Muscle layer of duodenum (tissue), 2 donors: Measurements from ENCODE around the gene CA12.

Source experiments
- H3K27ac ChIP-seq: one replicate; pipeline ENCODE4 v1.7.0; 2013; ENCODE audit warnings: mild to moderate bottlenecking, low read length
- H3K27me3 ChIP-seq: one replicate; pipeline ENCODE4 v1.7.0; 2013; ENCODE audit warnings: low read depth, mild to moderate bottlenecking, control low read depth, low read length
- H3K36me3 ChIP-seq, 2 donors: one replicate each; pipeline ENCODE4 v1.7.0; 2013; ENCODE audit warnings: low read length in 2 of 2, control low read depth in 1 of 2, mild to moderate bottlenecking in 1 of 2; ENCODE audit not compliant: insufficient read depth in 2 of 2, control insufficient read depth in 1 of 2
- H3K4me1 ChIP-seq, 2 donors: one replicate each; pipeline ENCODE4 v1.7.0; 2013; ENCODE audit warnings: low read length in 2 of 2, mild to moderate bottlenecking in 2 of 2, control low read depth in 1 of 2, moderate library complexity in 1 of 2; ENCODE audit not compliant: insufficient read depth in 2 of 2, control insufficient read depth in 1 of 2
- H3K4me3 ChIP-seq, 2 donors: one replicate each; pipeline ENCODE4 v1.7.0; 2013; ENCODE audit warnings: low read length in 2 of 2, low read depth in 1 of 2, mild to moderate bottlenecking in 1 of 2
- H3K9me3 ChIP-seq, 2 donors: one replicate each; pipeline ENCODE4 v1.7.0; 2013; ENCODE audit warnings: low read length in 2 of 2, control low read depth in 1 of 2, mild to moderate bottlenecking in 1 of 2; ENCODE audit not compliant: control insufficient read depth in 1 of 2
- donor health status: healthy.

Gene CA12

DNA sequence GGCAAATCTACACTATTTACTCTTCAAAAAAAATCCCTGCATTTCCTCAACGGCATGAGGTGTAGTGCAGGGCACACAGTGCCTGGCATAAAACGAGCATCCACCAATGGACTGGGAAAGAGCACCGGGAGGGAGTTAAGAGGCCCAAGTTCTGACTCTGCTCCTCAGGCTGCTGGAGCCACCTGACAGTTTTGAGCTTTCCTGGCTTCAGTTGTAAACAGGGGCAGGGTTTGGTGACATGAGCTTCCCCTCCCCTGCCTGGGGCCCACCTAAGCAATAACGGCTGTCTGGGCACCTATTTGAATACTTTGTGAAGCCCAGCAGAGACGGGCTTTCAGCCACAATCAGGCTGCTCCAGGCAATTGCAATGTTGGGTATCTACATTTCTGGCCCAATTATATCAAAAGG lies 16.4 kb downstream of the CA12 start:
- no peaks in the 10 kb centered on the region for H3K9me3 ChIP-seq
- no peaks in the 10 kb centered on the region for H3K27me3 ChIP-seq
- H3K27ac ChIP-seq = no peak overlapping the region
- no peaks in the 10 kb centered on the region for H3K36me3 ChIP-seq
- no peak overlapping the region for H3K4me3 ChIP-seq
- no peaks in the 10 kb centered on the region for H3K4me1 ChIP-seq

DNA sequence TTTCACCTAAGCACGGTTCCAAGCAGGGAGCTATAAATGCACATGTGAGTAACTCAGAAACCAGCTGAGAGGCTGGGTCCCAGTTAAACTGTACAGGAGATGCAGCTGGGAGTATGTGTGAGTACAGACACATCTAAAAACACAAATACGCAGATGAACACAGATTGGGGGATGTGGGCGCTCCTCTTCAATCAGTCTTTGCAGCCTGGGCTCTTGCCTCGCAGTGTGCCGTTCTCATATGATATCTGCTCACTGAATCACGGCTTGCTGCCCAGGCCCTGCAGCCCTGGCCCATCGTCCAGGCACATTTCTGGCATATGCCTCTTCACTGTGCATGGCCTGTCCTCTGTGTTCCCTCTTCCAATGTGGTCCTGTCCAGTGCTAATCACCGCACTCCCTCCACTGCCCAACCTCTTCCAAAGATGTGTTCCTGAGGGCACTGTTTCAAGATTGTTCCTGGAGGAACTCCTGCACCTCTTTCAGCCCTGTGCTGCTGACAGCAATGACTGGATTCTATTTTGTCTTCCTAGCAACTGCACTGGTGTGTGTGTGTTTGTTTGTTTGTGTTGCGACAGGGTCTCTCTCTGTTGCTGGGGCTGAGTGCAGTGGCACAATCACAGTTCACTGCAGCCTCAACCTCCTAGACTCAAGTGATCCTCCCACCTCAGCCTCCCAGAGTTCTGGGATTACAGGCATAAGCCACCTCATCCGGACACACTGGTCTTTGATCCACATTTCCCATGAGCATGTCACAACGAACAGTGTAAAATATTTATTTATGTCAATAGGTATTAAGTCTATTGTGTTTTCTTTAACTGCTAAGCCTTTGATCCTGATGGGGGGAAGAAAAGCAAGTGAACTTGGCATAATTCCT lies 17.0 kb downstream of the CA12 start:
- H3K4me1 ChIP-seq = no peaks in the 10 kb centered on the region
- no peaks in the 10 kb centered on the region for H3K27me3 ChIP-seq
- H3K36me3 ChIP-seq = no peaks in the 10 kb centered on the region
- H3K27ac ChIP-seq = no peak overlapping the region
- no peak overlapping the region for H3K4me3 ChIP-seq
- no peaks in the 10 kb centered on the region for H3K9me3 ChIP-seq

DNA sequence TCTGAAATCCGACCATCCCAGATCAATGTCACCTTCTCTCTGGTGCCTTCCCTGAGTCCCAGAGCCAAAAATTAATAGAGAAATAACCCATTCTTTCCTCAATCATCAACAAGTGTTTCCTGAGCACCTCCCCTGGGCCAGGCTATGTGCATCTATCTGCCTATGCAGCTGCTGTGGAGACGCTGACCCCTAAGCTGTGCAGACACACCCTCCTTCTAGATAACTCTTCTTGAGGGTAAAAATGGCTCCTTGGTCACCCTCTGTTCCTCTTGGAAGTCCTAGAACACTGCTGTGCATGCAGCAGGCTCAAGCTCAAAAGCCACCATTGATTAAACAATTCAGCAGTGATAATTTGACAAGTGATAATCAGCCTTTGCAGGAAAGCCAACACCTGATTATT lies 18.4 kb downstream of the CA12 start:
- H3K27ac ChIP-seq = no peak overlapping the region

DNA sequence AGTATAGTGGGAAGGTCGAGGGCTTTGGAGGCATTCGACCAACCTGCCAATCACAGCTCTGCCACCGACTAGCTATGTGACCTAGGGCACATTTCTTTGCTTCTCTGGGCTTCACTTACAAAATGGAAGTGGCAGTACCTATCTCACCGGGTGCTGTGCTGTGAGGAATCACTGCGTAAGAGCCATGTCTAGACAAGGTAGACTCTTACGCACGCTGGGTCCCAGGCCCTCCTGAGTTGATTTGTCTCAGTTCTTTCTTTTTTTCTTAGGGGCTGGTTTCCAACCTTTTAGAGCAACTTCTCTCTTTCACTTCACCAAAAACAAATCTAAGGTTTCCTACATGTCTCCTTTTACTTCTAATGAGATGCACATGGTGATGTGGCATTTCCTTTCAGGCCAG lies 18.8 kb downstream of the CA12 start:
- no peaks in the 10 kb centered on the region for H3K9me3 ChIP-seq
- no peak overlapping the region for H3K4me3 ChIP-seq
- no peak overlapping the region for H3K27ac ChIP-seq
- H3K27me3 ChIP-seq = no peaks in the 10 kb centered on the region
- no peaks in the 10 kb centered on the region for H3K36me3 ChIP-seq
- no peaks in the 10 kb centered on the region for H3K4me1 ChIP-seq

More for the DNA sequence above, 18.4 kb downstream of the CA12 start:
- Histone ChIP-seq H3K4me1 (no peaks in the 10 kb centered on the region), H3K27me3 (no peaks in the 10 kb centered on the region), H3K36me3 (no peaks in the 10 kb centered on the region), H3K4me3 (no peak overlapping the region), H3K9me3 (no peaks in the 10 kb centered on the region)

DNA sequence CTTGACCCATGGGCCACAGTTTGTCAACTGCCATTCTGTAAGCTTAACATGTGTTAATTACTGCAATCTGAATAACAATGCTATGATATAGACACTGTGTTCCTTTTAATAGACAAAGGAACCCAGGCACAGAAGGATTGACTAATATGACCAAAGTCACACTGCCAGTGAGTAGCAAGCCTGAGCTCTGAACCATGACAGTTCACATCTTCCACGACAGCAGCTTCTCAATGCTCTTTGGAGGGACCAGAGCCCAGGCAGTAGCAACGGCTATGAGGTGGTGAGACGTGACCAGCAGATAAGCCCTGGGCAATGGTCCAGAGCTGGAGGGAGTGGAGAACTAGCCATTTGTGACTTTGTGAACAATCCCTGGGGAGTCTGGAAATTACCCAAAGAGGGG lies 19.4 kb downstream of the CA12 start:
- Histone ChIP-seq H3K9me3 (no peaks in the 10 kb centered on the region), H3K4me1 (no peaks in the 10 kb centered on the region), H3K27ac (no peak overlapping the region), H3K27me3 (no peaks in the 10 kb centered on the region), H3K4me3 (no peak overlapping the region), H3K36me3 (no peaks in the 10 kb centered on the region)

DNA sequence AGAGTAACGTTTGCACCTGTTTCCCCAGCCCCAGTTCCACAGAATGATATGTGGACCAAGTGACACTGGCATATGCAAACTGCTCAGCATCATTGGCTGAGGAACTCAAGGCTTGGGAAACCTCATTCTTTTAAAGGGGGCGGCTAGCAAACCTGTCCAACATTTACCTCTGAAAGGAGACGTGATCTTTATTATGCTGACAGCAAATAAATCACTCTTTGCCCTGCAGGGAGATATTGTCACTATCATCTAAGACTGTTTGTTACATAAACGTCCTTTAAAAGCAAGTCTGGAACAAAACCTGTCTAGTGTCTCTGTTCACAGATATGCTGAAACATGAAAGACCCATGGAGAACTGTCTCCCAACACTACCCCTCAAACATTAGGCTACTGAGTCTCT lies 21.5 kb downstream of the CA12 start:
- Histone ChIP-seq H3K4me1 (no peaks in the 10 kb centered on the region), H3K27me3 (no peaks in the 10 kb centered on the region), H3K4me3 (no peak overlapping the region), H3K36me3 (no peaks in the 10 kb centered on the region), H3K27ac (no peak overlapping the region), H3K9me3 (no peaks in the 10 kb centered on the region)

DNA sequence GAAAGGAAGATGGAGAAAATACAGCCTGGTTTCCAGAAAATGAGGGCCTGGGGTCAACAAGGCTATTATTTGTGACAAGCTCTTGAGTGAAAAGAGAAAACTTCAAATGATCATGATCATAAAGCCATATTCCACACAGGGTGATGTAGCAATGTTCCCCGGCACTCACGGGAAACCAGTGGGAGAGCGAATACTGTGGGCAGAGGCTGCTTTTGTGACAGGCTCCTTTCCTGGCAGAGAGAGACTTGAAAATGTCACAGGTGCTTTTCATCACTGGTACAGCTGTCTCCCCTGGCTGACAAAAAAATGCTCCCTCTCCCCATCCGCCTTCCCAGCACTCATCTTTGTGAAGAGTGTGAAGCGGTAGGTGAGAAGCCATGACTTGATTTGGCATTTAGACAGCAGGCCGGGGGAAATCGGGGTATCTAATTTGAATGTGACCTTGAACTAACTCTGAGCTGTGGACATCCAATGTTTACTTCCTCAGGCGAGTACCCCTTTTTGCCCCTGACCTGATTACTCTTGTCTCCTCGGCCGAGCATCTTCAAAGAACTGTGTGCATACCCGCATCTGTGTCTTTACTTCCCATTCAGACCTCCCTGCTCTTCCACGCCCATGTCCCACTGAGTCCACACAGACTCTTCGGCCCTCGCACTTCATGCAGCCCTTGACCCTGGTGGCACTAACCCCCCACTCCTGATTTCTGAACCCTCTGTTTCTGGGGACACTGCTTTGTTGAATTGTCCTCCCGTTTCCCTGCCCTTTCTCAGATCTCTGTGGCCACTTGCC lies 23.2 kb downstream of the CA12 start:
- Histone ChIP-seq H3K27me3 (no peaks in the 10 kb centered on the region), H3K36me3 (no peaks in the 10 kb centered on the region), H3K4me1 (no peaks in the 10 kb centered on the region), H3K27ac (no peak overlapping the region), H3K9me3 (no peaks in the 10 kb centered on the region), H3K4me3 (no peak overlapping the region)

DNA sequence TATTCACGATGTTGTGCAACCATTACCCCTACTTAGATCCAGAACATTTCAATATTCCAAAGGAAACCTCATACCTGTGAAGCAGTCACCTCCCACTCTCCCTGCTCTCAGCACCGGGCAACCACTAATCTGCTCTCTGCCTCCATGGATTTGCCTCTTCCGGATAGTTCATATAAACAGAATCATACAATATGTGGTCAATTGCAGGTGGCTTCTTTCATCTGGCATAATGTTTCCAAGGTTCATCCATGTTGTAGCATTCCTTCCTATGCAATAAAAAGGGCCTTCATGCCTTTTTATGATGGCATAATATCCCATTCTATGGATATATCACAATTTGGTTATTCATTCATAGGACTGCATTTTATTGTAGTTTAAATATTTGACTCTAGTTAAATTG lies 23.9 kb downstream of the CA12 start:
- Histone ChIP-seq H3K27me3 (no peaks in the 10 kb centered on the region), H3K27ac (no peak overlapping the region), H3K9me3 (no peaks in the 10 kb centered on the region), H3K4me3 (no peak overlapping the region), H3K36me3 (no peaks in the 10 kb centered on the region), H3K4me1 (no peaks in the 10 kb centered on the region)

DNA sequence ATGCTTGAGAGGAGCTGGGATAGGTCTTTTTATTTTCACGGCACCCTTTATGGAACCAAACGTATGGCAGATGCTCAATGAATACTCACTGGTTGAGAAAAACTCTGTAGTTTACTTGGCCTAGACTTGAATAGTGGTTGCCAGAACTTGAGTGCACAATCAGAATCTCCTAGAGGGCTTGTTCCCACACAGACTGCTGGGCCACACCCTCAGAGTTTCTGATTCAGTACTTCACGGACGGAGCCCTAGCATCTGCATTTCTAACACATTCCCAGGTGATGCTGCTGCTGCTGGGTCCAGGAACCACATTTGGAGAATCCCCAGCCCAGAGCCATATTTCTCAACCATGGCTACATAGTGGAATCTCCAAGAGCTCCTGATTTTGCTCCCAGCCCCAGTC lies 24.6 kb downstream of the CA12 start:
- no peaks in the 10 kb centered on the region for H3K9me3 ChIP-seq
- no peak overlapping the region for H3K27ac ChIP-seq
- H3K4me1 ChIP-seq = no peaks in the 10 kb centered on the region
- H3K4me3 ChIP-seq = no peak overlapping the region
- H3K36me3 ChIP-seq = no peaks in the 10 kb centered on the region
- H3K27me3 ChIP-seq = no peaks in the 10 kb centered on the region

DNA sequence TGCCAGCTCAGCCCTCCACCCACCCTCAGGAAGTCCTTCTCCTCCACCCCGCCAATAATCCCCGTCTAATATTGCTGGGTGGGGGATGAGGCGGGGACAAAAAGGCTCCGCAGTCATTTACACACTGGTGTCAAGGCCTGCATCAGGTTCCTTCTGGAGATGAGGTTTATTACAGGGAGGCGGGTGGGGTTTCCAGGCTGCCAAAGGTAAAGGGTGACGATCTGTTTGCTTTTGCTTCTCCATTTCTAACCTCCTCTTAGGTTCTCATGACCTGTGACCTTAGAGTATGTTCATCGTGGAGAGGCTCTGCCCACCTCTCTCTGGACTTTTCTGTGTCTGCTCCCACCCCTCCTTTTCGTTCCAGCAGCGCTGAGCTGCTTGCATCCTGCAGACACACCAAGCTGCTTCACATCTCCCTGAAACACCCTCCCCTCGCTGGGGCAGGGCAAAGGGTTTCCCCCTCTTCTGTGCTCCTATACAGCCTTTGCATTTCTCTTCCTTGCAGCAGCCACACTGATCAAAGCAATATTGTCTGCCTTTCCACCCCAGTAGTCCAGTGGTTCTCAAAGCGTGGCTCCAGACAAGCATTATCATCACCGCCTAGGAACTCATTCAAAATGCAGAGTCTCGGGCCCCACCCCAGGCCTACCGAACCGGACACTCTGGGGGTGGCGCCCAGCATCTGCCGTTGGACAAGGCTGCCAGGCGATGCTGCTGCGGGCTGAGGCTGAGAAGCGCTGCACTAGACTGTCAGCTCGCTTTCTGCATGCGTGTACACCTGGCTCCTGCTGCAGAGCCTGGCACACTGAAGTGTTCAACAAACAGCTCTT lies 26.6 kb downstream of the CA12 start:
- H3K4me1 ChIP-seq = no peaks in the 10 kb centered on the region
- H3K27me3 ChIP-seq = no peaks in the 10 kb centered on the region
- H3K9me3 ChIP-seq = no peaks in the 10 kb centered on the region
- H3K27ac ChIP-seq = no peak overlapping the region
- no peak overlapping the region for H3K4me3 ChIP-seq
- H3K36me3 ChIP-seq = no peaks in the 10 kb centered on the region

DNA sequence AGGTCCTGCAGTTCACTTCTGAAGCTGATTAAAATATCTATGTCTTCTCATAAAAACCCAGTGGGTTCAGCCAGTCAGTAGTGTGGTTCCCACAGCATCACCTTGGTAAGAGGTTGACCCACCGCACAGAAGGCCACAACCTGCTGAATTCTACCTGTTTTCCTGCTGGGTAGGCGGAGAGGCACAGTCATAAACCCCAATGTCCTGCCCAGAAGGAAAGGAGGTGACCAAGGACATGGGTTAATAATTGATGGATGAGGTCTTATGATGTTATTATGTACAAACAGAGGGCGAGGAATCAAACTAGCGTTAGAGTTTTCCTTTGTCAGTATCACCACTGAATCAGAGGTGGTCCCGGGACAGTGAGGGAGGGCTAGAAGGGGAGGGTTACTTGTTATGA lies 27.8 kb downstream of the CA12 start:
- no peak overlapping the region for H3K27ac ChIP-seq
- H3K4me1 ChIP-seq = no peaks in the 10 kb centered on the region
- no peak overlapping the region for H3K4me3 ChIP-seq
- H3K9me3 ChIP-seq = no peaks in the 10 kb centered on the region
- H3K27me3 ChIP-seq = no peaks in the 10 kb centered on the region
- H3K36me3 ChIP-seq = no peaks in the 10 kb centered on the region
